Cortex of kidney (tissue), 1 donor: ENCODE measurements around the gene ASNSD1.
A peak's percentile ranks its signal among the peaks of the same experiment; 100 is the strongest.

Source experiments
- DNase-seq: peaks from one replicate; lab custom pipeline; 2025; lab: John Stamatoyannopoulos, UW

ASNSD1 gene

GRCh38 chr2:189661148-189661956 is at the start of gene ASNSD1:
TSS of gene ASNSD1 (plus strand) at chr2:189661459. CDS start at chr2:189666133, 4,674 bp downstream.
- peak; percentile 54 for DNase-seq

- no peak for DNase-seq
These were observed 48.1 kb upstream of the ASNSD1 start for GRCh38 chr2:189613077-189613636.

- DNase-seq: no peak
These were observed 47.4 kb upstream of the ASNSD1 start for GRCh38 chr2:189613650-189614420.

- no peak for DNase-seq
These were observed 46.7 kb upstream of the ASNSD1 start for GRCh38 chr2:189614585-189614984.

DNA sequence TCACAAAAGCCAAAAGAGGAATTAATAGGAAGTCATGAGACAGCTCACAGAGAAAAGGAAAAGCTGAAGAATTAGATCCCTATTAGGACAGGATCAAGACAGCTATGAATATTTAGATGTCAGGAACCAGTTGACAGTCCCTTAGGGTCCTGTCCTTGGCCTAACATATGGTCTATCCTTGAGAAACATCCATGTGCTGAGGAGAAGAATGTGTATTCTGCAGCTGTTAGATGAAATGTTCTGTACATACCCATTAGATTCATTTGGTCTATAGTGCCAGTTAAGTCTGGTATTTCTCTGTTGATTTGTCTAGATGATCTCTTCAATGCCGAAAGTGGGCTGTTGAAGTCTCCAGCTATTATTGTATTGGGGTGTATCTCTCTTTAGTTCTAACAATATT is 43.1 kb upstream of the ASNSD1 start:
- no peak for DNase-seq

DNA sequence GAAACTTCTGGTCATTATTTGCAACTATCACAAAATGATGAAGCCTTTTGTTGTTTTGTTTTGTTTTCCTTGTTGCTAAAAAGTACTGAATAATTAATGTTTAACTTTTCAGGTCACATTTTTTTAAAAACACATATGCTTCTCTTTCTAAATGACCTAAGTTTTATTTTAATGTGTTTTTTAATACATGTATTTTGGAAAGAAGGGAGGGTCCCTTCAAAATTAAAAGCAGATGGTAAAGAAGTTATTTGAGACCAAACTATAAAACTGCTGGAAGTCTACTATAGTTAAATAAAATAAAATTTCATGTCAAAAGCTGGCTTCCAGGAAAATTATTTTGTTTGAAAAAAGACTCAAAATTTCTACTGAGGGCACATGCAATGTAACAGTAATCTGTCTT is 39.5 kb upstream of the ASNSD1 start:
- no peak for DNase-seq

DNA sequence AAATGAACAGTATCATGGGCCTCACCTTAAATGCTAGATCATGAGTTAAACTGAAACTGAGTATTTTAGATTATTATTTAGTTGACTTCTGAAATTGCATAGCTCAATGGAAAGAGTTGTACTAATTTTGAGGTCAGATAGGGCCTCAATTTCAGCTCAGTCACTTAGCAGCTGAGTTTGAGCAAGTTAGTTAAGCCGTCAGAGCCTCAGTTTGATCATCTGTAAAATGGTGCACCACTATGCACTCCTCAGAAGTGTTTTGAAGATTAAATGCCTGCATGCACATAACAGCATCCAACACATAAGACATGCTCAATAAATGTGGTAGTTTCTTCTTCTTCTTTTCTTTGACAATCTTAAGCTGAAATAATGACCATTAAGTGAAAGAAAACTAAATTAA is 38.2 kb upstream of the ASNSD1 start:
- no peak for DNase-seq

DNA sequence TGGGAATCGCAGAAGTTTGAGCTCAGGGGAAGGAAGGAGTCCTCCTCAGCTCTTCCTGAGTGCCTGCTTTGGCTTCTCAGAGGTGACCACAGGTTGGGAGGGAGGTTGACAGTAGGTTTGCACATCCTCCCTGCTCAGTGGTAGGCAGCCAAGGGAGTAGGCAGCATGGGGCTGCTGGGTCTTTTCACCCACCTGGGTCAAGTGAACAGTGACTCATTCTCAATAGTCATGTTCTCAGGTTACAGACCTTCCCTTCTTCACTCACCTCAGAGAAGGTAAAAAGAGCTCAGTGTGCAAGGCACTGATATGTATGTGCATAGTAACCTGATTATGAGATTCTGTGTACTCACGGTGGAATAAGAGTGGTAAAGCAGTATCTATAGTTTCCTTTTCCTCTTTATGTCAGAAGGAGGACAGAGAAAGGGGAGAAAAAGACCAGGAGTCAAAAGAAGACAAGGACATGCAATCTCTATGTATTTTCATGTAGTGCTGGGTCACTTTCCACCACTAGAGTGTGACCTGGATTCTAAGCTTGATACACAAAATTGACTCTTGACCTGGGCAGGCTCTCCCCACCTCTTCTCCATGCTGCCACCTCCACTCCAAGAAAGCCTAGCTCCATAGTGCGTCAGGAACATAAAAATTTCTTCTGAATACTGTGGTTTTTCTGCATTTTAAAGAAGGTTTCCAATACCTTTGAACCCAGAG is 36.5 kb upstream of the ASNSD1 start:
- DNase-seq: no peak

- DNase-seq: no peak
These were observed 35.6 kb upstream of the ASNSD1 start for GRCh38 chr2:189625636-189626035.

DNA sequence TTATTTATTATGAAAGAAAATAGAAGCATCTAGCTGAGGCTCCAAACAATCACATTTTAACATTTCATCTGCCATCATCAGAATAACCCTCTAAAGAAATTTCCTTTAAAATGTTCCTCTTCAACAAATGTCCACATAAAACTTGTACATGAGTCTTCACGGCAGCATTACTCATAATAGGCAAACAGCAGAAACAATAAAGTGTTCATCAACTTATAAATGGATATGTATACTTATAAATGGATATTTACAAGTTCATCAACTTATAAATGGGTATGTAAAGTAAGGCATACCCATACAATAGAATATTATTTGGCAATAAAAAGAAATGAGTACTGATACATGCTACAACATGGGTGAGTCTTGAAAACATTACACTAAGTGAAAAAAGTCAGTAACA is 33.5 kb upstream of the ASNSD1 start:
- DNase-seq: no peak

GRCh38 chr2:189628817-189629530 is 32.3 kb upstream of the ASNSD1 start:
- DNase-seq: no peak

DNA sequence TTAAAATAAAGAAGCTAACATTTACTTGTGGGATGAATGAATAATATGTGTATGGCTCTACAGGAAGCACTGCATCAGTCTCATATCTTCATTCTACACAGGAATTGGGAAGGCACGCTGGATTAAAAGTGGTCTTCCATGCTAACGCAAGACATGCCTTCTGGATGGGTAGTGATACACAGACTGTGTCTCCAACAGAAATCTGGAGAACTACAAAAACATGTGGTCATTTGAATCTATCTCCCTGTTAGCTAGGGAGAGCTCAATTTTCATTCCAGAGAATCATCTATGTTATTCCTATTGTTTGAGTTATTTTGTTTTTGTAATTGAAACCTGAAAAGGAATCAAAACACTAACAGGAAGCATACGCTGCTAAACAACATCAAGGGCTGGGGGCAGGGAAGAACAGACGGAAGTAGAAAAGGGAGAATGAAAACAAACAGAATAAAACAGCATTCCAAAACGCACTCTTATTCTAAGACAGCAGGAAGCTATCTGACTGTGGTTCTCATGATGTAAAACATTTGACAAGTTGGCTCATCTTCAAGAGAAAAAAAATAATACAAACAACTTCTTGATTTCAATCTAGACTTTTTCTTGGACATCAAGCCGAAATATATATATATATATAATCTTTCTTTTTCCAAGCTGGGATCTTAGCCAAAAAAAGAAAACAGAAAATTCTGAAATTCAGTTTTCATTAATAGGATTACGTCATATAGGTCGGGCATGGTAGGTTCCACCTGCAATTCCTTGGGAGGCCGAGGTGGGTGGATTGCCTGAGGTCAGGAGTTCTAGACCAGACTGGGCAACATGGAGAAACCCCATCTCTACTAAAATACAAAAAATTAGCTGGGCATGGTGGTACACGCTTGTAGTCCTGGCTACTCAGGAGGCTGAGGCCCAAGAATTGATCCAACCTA is 31.5 kb upstream of the ASNSD1 start:
- no peak for DNase-seq

GRCh38 chr2:189631849-189632248 is 29.4 kb upstream of the ASNSD1 start:
- DNase-seq: no peak

DNA sequence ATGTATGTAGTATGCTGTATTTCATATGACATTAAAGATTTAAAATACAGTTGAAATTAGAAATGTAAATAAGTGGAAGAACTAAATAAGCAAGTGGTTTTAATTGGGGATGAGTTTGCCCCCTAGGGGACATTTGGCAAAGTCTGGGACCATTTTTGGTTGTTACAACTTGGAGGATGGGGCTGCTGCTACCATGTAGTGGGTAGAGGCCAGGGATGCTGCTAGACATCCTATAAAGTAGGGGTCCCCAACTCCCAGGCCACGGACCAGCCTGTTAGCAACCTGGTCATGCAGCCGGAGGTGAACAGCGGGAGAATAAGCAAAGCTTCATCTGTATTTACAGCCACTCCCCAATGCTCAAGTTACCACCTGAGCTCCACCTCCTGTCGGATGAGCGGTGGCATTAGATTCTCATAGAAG is 27.9 kb upstream of the ASNSD1 start:
- no peak for DNase-seq

DNA sequence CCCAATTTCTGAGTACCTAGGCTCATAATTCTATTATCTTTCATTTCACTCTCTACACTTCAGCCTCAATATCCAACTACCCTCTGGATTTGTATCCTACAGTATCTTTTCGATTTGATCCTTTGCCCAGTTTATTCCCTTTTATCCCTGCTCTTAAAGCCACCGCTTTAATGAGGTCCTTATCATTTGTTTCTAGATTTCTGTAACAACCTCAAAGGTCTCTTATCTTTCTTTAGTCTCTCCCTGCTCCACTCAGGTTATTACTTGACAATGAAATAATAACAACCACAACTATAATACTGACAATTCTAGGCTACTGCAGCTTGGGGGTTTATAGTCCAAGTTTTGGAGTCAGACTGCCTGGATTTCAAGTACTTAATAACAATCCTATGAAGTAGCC is 25.9 kb upstream of the ASNSD1 start:
- DNase-seq: no peak

DNA sequence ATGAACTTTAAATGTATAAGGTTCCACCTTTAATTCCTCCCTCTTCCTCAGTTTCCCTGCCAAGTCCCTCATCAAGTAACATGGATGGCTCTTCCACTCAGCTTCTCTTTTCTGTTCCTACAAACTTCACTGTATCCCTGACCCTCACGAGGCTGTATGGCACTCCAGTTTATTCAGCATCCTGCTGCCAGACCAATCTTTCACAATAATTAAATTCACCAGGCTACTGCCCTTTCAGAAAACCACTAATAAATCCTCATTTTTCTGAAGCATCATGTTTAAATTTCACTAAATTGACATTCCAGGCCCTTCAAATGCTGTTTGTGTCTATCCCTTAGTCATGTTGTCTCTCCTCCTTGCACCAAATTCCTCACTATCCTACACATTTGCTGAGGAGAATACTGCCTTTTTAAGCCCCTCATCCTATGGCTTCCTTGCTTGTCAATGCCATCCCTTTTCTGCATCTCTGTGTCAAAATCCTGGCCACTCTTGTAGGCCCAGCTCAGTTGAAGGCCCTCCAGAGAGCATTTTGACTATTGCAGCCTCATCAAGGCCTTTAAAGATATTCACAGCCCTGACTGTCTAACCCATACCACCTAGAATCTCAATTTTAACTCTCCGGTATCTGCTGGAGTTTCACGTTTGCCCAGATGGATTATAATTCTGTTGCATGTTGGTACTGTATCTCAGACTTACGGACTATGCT is 22.8 kb upstream of the ASNSD1 start:
- no peak for DNase-seq

GRCh38 chr2:189639007-189639609 is 22.2 kb upstream of the ASNSD1 start:
- no peak for DNase-seq

DNA sequence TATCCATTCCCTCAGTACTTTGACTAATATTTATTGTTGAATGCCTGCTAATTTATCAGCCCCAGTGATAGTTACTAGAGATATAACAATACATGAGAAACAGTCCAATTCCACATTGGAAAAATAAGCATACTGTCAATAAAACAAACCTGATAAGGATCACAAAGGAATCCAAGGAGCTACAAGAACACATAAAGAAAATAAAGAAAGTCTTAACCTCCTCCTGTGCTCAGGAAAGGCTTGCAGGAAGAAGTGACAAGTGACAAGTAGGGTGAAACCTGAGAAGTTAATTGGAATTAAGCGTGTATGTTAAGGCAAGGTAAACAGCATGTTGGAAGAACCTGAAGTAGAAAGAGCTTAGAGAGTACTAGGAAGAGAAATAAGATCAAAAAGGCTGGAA is 20.3 kb upstream of the ASNSD1 start:
- no peak for DNase-seq

- no peak for DNase-seq
These were observed 19.7 kb upstream of the ASNSD1 start for GRCh38 chr2:189641590-189641989.

DNA sequence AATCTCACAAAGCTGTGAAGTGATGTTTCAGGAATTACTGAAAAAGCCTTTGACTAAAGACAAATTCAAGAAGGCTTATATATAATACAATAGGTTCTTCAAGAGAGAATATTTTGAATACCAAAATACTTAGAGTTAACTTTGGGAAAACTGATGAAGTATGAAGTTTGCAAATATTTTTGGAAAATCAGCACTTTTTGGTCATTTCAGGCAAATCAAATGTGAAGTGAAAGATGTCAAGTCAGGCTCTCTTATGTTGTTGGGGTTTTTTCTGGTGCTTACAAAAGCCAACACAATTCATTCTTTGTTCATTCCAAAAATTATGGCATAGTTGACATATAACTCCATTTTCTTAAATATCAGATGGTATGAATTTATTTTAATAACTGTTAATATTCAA is 14.7 kb upstream of the ASNSD1 start:
- no peak for DNase-seq
